NK-92 (cell line): ENCODE data around the gene SKP2.

Source experiments
- DNase-seq: peaks from one replicate; lab custom pipeline; 2025; ENCODE audit not compliant: unreplicated experiment; lab: John Stamatoyannopoulos, UW

Gene SKP2

DNA sequence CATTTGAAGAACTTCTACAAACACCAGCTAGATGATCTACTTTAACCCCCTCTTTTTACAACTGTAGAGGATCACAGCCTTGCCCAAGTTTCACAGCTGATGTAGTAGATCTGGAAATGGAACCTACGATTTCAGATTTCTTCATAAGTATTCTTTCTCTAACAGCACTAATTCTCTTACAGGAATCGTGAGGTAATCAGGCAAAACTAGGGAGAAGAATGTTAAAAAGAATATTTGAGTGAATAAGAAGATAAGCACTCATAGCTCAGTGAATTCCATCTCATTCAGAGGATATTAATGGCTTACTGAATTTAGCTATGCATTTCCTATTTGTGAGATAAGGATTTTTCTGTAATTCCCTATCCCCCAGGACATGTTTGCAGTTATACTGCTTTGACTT lies 47.7 kb downstream of the SKP2 start:
- no peak for DNase-seq

GRCh38 chr5:36200513-36200912 lies 48.6 kb downstream of the SKP2 start:
- no peak for DNase-seq

- no peak for DNase-seq
These were observed 50.6 kb downstream of the SKP2 start for GRCh38 chr5:36202521-36202961.

DNA sequence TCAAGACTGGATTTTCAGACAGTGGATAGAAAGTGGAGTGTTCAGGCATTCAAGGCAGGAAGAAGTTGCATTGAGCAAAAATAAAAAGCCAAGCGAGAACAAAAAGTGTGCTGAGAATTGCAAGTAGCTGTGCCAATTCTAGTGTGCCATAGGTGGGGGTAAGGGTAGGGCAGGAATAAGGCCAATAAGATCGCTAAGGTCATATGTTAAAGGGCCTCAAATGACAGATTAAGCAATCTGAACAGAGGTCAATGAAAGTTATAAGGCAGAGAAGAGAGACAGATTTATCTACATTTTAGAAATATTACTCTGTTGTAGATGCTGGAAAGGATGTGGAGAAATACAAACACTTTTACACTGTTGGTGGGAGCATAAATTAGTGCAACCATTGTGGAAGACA lies 53.4 kb downstream of the SKP2 start:
- DNase-seq: no peak

DNA sequence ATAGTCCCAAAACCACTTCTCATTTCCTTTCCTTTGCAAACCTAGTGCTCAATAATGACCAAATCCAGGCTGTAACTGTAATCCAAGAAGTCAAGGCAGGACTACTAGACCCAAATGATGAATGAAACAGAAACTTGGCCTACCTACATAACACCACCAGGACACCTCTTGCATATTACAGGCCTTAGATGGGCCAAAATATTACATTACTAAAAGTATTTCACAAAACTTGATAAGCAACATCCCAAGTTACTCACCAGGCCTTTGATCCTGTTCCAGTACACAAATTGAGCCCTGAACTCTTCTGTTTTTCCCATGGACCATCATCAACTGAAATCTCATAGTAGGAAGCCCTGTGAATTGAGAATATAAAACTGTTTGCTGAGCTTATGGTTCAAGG lies 55.0 kb downstream of the SKP2 start:
- no peak for DNase-seq

DNA sequence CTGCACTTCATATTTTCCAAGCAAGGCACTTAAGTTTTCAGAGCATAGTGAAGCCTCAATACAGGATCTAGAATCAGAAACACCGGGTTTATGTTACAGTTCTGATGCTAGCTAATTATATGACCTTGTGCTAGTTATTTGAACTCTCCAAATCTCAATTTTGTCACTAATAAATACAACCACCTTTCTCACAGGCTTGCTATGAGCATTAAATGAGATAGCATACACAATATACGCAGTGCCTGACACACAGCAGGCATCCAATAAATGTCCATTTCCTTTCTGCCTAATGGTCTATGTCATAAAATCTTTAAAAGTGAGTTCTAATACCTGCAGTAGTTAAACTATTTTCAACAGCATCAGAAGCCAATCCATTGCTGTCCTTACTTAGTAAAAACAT lies 56.9 kb downstream of the SKP2 start:
- DNase-seq: no peak

DNA sequence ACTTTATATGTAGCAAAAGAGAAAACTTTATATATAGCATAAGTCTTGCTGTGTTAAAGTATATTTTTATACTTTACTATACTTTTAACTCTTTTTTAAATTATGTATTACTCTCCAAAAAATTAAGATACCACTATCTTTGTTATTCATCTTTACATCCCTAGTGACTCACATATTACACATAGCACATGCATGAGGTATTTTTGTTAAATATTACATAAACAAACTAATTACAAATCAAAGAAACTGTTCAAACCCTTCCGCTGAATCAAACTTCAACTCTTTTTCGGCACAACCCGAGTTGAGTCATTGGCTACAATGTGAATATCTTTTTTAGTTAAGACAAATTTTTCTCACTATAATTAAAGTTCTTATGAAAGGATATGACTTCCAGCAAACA lies 57.8 kb downstream of the SKP2 start:
- DNase-seq: no peak

GRCh38 chr5:36214436-36214835 lies 62.5 kb downstream of the SKP2 start:
- DNase-seq: no peak

GRCh38 chr5:36215910-36216309 lies 64.0 kb downstream of the SKP2 start:
- no peak for DNase-seq

DNA sequence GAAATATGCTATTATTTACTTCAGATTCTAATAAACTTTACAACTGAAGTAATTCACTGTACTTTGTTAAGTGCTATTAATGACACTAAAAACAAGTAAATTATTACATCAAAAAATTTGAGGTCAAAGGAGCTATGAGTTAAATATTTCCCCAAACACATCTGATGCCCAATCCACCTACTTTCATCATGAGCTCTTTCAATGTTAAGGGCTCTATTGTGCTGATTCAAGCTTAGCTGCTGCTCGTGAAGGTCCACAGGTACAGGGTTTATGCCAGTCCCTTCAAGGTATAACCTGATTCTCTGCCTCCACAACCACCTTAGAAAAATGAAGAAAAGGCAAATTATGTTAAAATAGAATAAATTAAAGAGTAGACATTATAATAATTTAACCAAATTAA lies 65.7 kb downstream of the SKP2 start:
- no peak for DNase-seq

DNA sequence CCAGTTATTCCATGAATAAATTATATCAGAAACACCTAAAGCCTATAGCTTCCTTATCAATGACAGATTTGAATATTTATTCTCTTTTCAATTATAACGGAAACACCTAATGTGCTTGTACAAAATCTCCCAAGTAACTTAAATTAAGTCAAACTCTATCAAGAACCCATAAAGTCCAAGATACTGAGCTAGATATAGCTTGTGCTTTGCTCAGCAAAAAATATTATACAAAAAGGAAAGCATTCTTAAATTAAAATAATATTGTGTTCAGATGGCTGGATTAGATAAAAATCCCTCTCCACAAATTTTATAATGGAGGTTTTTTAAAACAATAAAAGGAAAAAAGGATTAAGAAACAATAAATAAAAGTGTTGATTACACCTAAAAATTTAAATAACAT lies 66.1 kb downstream of the SKP2 start:
- no peak for DNase-seq

GRCh38 chr5:36222620-36223019 lies 70.7 kb downstream of the SKP2 start:
- no peak for DNase-seq

- no peak for DNase-seq
These were observed 75.1 kb downstream of the SKP2 start for GRCh38 chr5:36227046-36227445.

DNA sequence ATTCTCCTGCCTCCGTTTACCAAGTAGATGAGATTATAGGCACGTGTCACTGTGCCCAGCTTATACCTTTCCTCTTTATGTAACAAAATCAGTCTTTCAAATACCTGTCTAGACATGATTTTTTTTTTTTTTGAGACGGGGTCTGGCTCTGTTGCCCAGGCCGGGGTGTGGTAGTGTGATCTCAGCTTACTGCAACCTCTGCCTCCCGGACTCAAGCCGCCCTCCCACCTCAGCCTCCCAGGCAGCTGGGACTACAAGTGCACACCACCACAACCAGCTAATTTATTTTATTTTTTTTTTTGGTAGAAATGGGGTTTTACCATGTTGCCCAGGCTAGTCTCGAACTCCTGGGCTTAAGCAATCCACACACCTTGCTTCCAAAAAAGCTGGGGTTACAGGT lies 76.6 kb downstream of the SKP2 start:
- DNase-seq: no peak

GRCh38 chr5:36230151-36230790 lies 78.4 kb downstream of the SKP2 start:
- no peak for DNase-seq

DNA sequence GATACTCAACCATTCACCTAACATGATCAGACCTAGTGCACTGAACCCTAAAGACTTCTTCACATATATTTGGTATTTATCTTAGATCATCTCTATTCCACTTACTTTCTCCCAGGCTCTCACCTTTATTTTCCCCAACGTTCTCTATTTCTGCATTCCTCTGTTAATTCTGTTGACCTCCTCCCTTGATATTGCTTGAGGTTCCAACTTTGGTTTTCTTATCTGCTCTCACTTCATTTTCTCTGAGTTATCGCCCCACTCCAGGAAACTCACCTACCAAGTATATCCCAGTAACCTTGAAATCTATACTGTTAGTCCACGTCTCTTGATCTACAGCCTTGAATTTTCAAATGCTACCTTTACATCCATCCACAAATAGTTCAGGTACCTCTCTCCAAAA lies 80.6 kb downstream of the SKP2 start:
- no peak for DNase-seq
